PFSK-1 (cell line): Measurements from ENCODE around the gene SLC12A8.

Experiments
- FOXP2 ChIP-seq: optimal IDR thresholded peaks from 2 replicates; pipeline ENCODE3; 2011; ENCODE audit warnings: borderline replicate concordance, control low read depth, inconsistent platforms; ENCODE audit not compliant: insufficient read depth; ENCODE audit errors: extremely low read length, extremely low read depth
- POLR2AphosphoS5 ChIP-seq: IDR thresholded peaks from 2 replicates; pipeline ENCODE4 v1.6.1; 2012; ENCODE audit warnings: low read depth, mild to moderate bottlenecking, control low read depth, low read length, moderate library complexity
- REST ChIP-seq, 2 experiments: IDR thresholded peaks; 2 replicates each; pipeline versions ENCODE4 v1.6.1 to v1.8.0; 2011 to 2012; ENCODE audit warnings: low read depth in 2 of 2, low read length in 2 of 2, control low read depth in 1 of 2, inconsistent platforms in 1 of 2, mild to moderate bottlenecking in 1 of 2, moderate library complexity in 1 of 2; ENCODE audit not compliant: insufficient read depth in 1 of 2
- SIN3A ChIP-seq: IDR thresholded peaks from 2 replicates; pipeline ENCODE4 v1.6.1; 2012; ENCODE audit warnings: mild to moderate bottlenecking, low read length, moderate library complexity, borderline replicate concordance; ENCODE audit not compliant: insufficient read depth
- TAF1 ChIP-seq: IDR thresholded peaks from 2 replicates; pipeline ENCODE4 v1.6.1; 2012; ENCODE audit warnings: low read length, control low read depth, borderline replicate concordance; ENCODE audit not compliant: insufficient read depth

Gene SLC12A8

GRCh38 chr3:125186800-125187598 lies 25.5 kb downstream of the SLC12A8 start:
- TF ChIP-seq TAF1: no peak
- TF ChIP-seq POLR2AphosphoS5: no peak
- no peak for TF ChIP-seq FOXP2
- no peak for TF ChIP-seq REST (IDR thresholded peaks at IDR 0.05; ENCODE audit: insufficient read depth in 1 of 2, low read depth in 2 of 2, low read length in 2 of 2)
- TF ChIP-seq SIN3A: no peak

- TF ChIP-seq TAF1 (no peak), FOXP2 (no peak), SIN3A (no peak), POLR2AphosphoS5 (no peak), REST (IDR thresholded peaks at IDR 0.05; ENCODE audit: insufficient read depth in 1 of 2, low read depth in 2 of 2, low read length in 2 of 2) (no peak)
Observed at GRCh38 chr3:125186261-125186787, 26.2 kb downstream of the SLC12A8 start.

- TF ChIP-seq SIN3A: no peak
- TF ChIP-seq FOXP2: no peak
- TF ChIP-seq POLR2AphosphoS5: no peak
- TF ChIP-seq REST (IDR thresholded peaks at IDR 0.05; ENCODE audit: insufficient read depth in 1 of 2, low read depth in 2 of 2, low read length in 2 of 2): no peak
- no peak for TF ChIP-seq TAF1
Observed at GRCh38 chr3:125185805-125186204, 26.7 kb downstream of the SLC12A8 start.

GRCh38 chr3:125179884-125180240 lies 32.7 kb downstream of the SLC12A8 start:
- TF ChIP-seq POLR2AphosphoS5 (no peak), FOXP2 (no peak), TAF1 (no peak), SIN3A (no peak), REST (IDR thresholded peaks at IDR 0.05; ENCODE audit: insufficient read depth in 1 of 2, low read depth in 2 of 2, low read length in 2 of 2) (no peak)
